SU-DHL-6 (cell line): ENCODE data around the gene BICC1.

Experiments used
- EZH2phosphoT487 ChIP-seq: fragments of 200-600 bp; sonication (generic), shearing (Covaris generic); conservative IDR thresholded peaks from 2 replicates; pipeline ENCODE4 v1.6.1; 2018; ENCODE audit warnings: mild to moderate bottlenecking, antibody characterized with exemption, low read length, moderate library complexity, mixed read lengths
- TF ChIP-seq, protein P1 (sequence below): fragments of 200-600 bp; sonication (generic); IDR thresholded peaks from one replicate; pipeline ENCODE4 v1.5.1; 2017; ENCODE audit warnings: antibody characterized with exemption, mild to moderate bottlenecking, low read length, moderate library complexity; ENCODE audit not compliant: insufficient read depth, poor library complexity, severe bottlenecking

DNA sequence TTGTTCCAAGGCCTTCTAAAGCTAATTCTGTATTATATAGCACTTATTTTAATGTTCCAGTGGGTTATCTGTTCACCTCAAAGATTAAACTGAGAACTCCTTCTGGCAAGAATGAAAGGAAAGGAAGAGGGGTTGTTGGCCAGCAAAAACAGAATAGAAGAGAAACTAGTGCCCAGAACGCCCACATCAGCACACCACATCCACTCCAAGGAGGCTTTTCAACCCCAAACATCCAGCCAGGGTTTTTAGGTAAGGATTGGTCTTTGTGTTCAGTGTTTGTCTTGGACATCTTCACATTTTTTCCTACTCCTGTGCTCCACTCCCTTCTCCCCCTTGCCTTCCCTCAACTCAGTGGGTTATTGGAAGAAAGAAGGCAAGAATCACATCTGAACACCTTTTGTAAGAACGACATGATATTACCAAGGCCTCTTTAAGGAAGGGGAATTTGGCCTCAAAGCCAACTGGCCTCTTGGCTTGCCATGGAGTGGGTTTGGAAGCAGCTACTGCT is 55.8 kb downstream of the BICC1 start:
- TF ChIP-seq, protein P1, sequence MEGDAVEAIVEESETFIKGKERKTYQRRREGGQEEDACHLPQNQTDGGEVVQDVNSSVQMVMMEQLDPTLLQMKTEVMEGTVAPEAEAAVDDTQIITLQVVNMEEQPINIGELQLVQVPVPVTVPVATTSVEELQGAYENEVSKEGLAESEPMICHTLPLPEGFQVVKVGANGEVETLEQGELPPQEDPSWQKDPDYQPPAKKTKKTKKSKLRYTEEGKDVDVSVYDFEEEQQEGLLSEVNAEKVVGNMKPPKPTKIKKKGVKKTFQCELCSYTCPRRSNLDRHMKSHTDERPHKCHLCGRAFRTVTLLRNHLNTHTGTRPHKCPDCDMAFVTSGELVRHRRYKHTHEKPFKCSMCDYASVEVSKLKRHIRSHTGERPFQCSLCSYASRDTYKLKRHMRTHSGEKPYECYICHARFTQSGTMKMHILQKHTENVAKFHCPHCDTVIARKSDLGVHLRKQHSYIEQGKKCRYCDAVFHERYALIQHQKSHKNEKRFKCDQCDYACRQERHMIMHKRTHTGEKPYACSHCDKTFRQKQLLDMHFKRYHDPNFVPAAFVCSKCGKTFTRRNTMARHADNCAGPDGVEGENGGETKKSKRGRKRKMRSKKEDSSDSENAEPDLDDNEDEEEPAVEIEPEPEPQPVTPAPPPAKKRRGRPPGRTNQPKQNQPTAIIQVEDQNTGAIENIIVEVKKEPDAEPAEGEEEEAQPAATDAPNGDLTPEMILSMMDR: no peak
- TF ChIP-seq EZH2phosphoT487: no peak
